CD4-positive, CD25-positive, alpha-beta regulatory T cell (primary cell): Measurements from ENCODE around the gene BMI1. TPM values are rescaled to one million over a fixed set of nuclear protein-coding genes. Genes with fewer than 3 reads are reported as not detected.

Experiments
- ATAC-seq, 2 donors: fragments of 150-1000 bp; cut with Tn5 transposase; one replicate each; pipeline ENCODE4 v1.10.0; 2021; ENCODE audit warnings: low read depth in 2 of 2, moderate number of reproducible peaks in 2 of 2, moderate library complexity in 1 of 2
- DNase-seq, 3 donors: peaks; one replicate each; pipeline versions ENCODE4 v3.0.0 to v3.0.0-alpha.2; 2012 to 2022; ENCODE audit warnings: mixed read lengths in 1 of 3
- H3K27ac ChIP-seq: one replicate; pipeline ENCODE4 v1.7.0; 2013; ENCODE audit warnings: mild to moderate bottlenecking, low read length; ENCODE audit not compliant: insufficient read depth, poor library complexity, severe bottlenecking
- H3K27me3 ChIP-seq: one replicate; pipeline ENCODE4 v1.7.0; 2013; ENCODE audit warnings: low read length; ENCODE audit not compliant: control insufficient read depth, insufficient read depth
- H3K36me3 ChIP-seq: one replicate; pipeline ENCODE4 v1.7.0; 2013; ENCODE audit warnings: mild to moderate bottlenecking, low read length, moderate library complexity; ENCODE audit not compliant: control insufficient read depth, insufficient read depth
- H3K4me1 ChIP-seq: 2 replicates; pipeline ENCODE4 v1.7.0; 2013; ENCODE audit warnings: mild to moderate bottlenecking, low read length; ENCODE audit not compliant: insufficient read depth, control insufficient read depth, poor library complexity, severe bottlenecking
- H3K4me3 ChIP-seq: one replicate; pipeline ENCODE4 v1.7.0; 2013; ENCODE audit warnings: low read depth, mild to moderate bottlenecking, low read length, moderate library complexity
- H3K9me3 ChIP-seq, 2 experiments: 1 replicate in 1 of 2; 2 replicates in 1 of 2; pipeline ENCODE4 v1.7.0; 2013; ENCODE audit warnings: low read length in 2 of 2, mild to moderate bottlenecking in 1 of 2, moderate library complexity in 1 of 2; ENCODE audit not compliant: control insufficient read depth in 2 of 2
- H3K27ac Mint-ChIP-seq, 3 donors: one replicate each; pipeline ENCODE4 v1.8.0; 2020 to 2022; ENCODE audit warnings: mild to moderate bottlenecking in 3 of 3, mixed read lengths in 3 of 3, moderate library complexity in 2 of 3
- H3K27me3 Mint-ChIP-seq: one replicate; pipeline ENCODE4 v1.8.0; 2022; ENCODE audit warnings: mild to moderate bottlenecking, mixed read lengths
- H3K36me3 Mint-ChIP-seq: one replicate; pipeline ENCODE4 v1.8.0; 2020; ENCODE audit warnings: mixed read lengths
- H3K4me1 Mint-ChIP-seq, 4 donors: one replicate each; pipeline ENCODE4 v1.8.0; 2020 to 2022; ENCODE audit warnings: mixed read lengths in 4 of 4, mild to moderate bottlenecking in 1 of 4
- H3K4me3 Mint-ChIP-seq, 4 donors: one replicate each; pipeline ENCODE4 v1.8.0; 2020 to 2022; ENCODE audit warnings: mild to moderate bottlenecking in 4 of 4, mixed read lengths in 4 of 4, moderate library complexity in 3 of 4
- H3K9me3 Mint-ChIP-seq, 7 donors: one replicate each; pipeline ENCODE4 v1.8.0; 2020 to 2022; ENCODE audit warnings: mixed read lengths in 7 of 7, mild to moderate bottlenecking in 3 of 7, moderate library complexity in 2 of 7
- polyA plus RNA-seq, 4 donors: library from polyadenylated mRNA; unstranded; fragments of 300-500 nt; fragmentation: Illumina TruSeq; gene quantifications; one replicate each; pipeline ENCODE4 v1.2.3, GENCODE V29; 2021
- total RNA-seq: library from RNA; stranded (reverse); gene quantifications from one replicate; pipeline ENCODE4 v1.2.3, GENCODE V29; 2022

The BMI1 gene
- total and polyA plus RNA-seq, 5 donors from 2014 or later = 27.0 to 35.3 (median 33.5) TPM

GRCh38 chr10:22341190-22341925 lies 20.5 kb downstream of the BMI1 start:
- Mint-ChIP-seq H3K4me3 (peak overlapping the region; percentile 73 to 92 (median 82)), H3K27me3 (peaks cover 81% of the 10 kb centered on the region), H3K9me3 (peaks cover 0 to 16% (median 3%) of the 10 kb centered on the region in 7 donors), H3K4me1 (peaks cover 11 to 43% (median 35%) of the 10 kb centered on the region in 4 donors), H3K36me3 (no peaks in the 10 kb centered on the region), H3K27ac (peak overlapping the region in 2 of 3 donors; percentile 58 to 65)
- peak overlapping the region; percentile 8 for H3K4me3 ChIP-seq
- peaks cover 76% of the 10 kb centered on the region for H3K27me3 ChIP-seq
- ATAC-seq (no peak), DNase-seq (no peak)
- peaks cover 13 to 14% of the 10 kb centered on the region in 2 experiments for H3K9me3 ChIP-seq
- no peak overlapping the region for H3K27ac ChIP-seq
- peaks cover 41% of the 10 kb centered on the region for H3K4me1 ChIP-seq
- no peaks in the 10 kb centered on the region for H3K36me3 ChIP-seq

GRCh38 chr10:22341926-22342196 lies 21.0 kb downstream of the BMI1 start:
- H3K36me3 Mint-ChIP-seq = no peaks in the 10 kb centered on the region
- H3K36me3 ChIP-seq = no peaks in the 10 kb centered on the region
- H3K9me3 ChIP-seq = peaks cover 13 to 14% of the 10 kb centered on the region in 2 experiments
- ATAC-seq (no peak), DNase-seq (no peak)
- peak overlapping the region in 1 of 3 donors; percentile 58 for H3K27ac Mint-ChIP-seq
- H3K27me3 ChIP-seq = peaks cover 78% of the 10 kb centered on the region
- H3K4me1 Mint-ChIP-seq = peaks cover 11 to 44% (median 33%) of the 10 kb centered on the region in 4 donors
- peak overlapping the region; percentile 71 to 92 (median 80) for H3K4me3 Mint-ChIP-seq
- H3K27me3 Mint-ChIP-seq = peaks cover 83% of the 10 kb centered on the region
- peaks cover 0 to 17% (median 4%) of the 10 kb centered on the region in 7 donors for H3K9me3 Mint-ChIP-seq
- no peak overlapping the region for H3K27ac ChIP-seq
- no peak overlapping the region for H3K4me3 ChIP-seq
- peaks cover 36% of the 10 kb centered on the region for H3K4me1 ChIP-seq

GRCh38 chr10:22342421-22342820 lies 21.5 kb downstream of the BMI1 start:
- H3K4me3 ChIP-seq = no peak overlapping the region
- H3K4me1 Mint-ChIP-seq = peaks cover 10 to 39% (median 28%) of the 10 kb centered on the region in 4 donors
- H3K36me3 ChIP-seq = no peaks in the 10 kb centered on the region
- ATAC-seq (no peak), DNase-seq (no peak)
- H3K4me1 ChIP-seq = peaks cover 32% of the 10 kb centered on the region
- H3K27ac ChIP-seq = no peak overlapping the region
- H3K4me3 Mint-ChIP-seq = peak overlapping the region in 3 of 4 donors; percentile 53 to 92 (median 87)
- H3K27me3 ChIP-seq = peaks cover 76% of the 10 kb centered on the region
- peaks cover 0 to 17% (median 4%) of the 10 kb centered on the region in 7 donors for H3K9me3 Mint-ChIP-seq
- H3K27me3 Mint-ChIP-seq = peaks cover 83% of the 10 kb centered on the region
- H3K36me3 Mint-ChIP-seq = no peaks in the 10 kb centered on the region
- H3K27ac Mint-ChIP-seq = no peak overlapping the region
- peaks cover 9 to 13% of the 10 kb centered on the region in 2 experiments for H3K9me3 ChIP-seq

- peaks cover 66% of the 10 kb centered on the region for H3K27me3 ChIP-seq
- Mint-ChIP-seq H3K4me3 (peak overlapping the region in 1 of 4 donors; percentile 22), H3K4me1 (peaks cover 10 to 31% (median 19%) of the 10 kb centered on the region in 4 donors), H3K36me3 (no peaks in the 10 kb centered on the region), H3K9me3 (peaks cover 0 to 14% (median 4%) of the 10 kb centered on the region in 7 donors), H3K27ac (no peak overlapping the region), H3K27me3 (peaks cover 83% of the 10 kb centered on the region)
- peaks cover 4 to 13% of the 10 kb centered on the region in 2 experiments for H3K9me3 ChIP-seq
- H3K4me1 ChIP-seq = peaks cover 28% of the 10 kb centered on the region
- no peak for ATAC-seq
- no peak overlapping the region for H3K27ac ChIP-seq
- DNase-seq = no peak
- H3K4me3 ChIP-seq = no peak overlapping the region
- H3K36me3 ChIP-seq = no peaks in the 10 kb centered on the region
These were observed 22.8 kb downstream of the BMI1 start for GRCh38 chr10:22343731-22344130.

- Histone ChIP-seq H3K4me1 (peaks cover 28% of the 10 kb centered on the region), H3K9me3 (peaks cover 4 to 13% of the 10 kb centered on the region in 2 experiments), H3K36me3 (no peaks in the 10 kb centered on the region), H3K27me3 (peaks cover 61% of the 10 kb centered on the region), H3K27ac (no peak overlapping the region), H3K4me3 (no peak overlapping the region)
- no peaks in the 10 kb centered on the region for H3K36me3 Mint-ChIP-seq
- DNase-seq (no peak), ATAC-seq (no peak)
- peak overlapping the region in 3 of 4 donors; percentile 22 to 55 (median 38) for H3K4me3 Mint-ChIP-seq
- peak overlapping the region in 2 of 3 donors; percentile 73 to 84 for H3K27ac Mint-ChIP-seq
- peaks cover 10 to 31% (median 18%) of the 10 kb centered on the region in 4 donors for H3K4me1 Mint-ChIP-seq
- H3K27me3 Mint-ChIP-seq = peaks cover 82% of the 10 kb centered on the region
- H3K9me3 Mint-ChIP-seq = peaks cover 0 to 14% (median 4%) of the 10 kb centered on the region in 7 donors
These were observed 23.4 kb downstream of the BMI1 start for GRCh38 chr10:22344249-22344648.

GRCh38 chr10:22344781-22345300 lies 23.9 kb downstream of the BMI1 start:
- H3K9me3 ChIP-seq = peaks cover 4 to 13% of the 10 kb centered on the region in 2 experiments
- H3K27ac Mint-ChIP-seq = peak overlapping the region in 2 of 3 donors; percentile 73 to 84
- H3K36me3 Mint-ChIP-seq = no peaks in the 10 kb centered on the region
- H3K27me3 Mint-ChIP-seq = peaks cover 82% of the 10 kb centered on the region
- no peak for DNase-seq
- H3K4me3 Mint-ChIP-seq = peak overlapping the region; percentile 22 to 69 (median 49)
- no peak overlapping the region for H3K4me3 ChIP-seq
- H3K27ac ChIP-seq = no peak overlapping the region
- H3K27me3 ChIP-seq = peaks cover 57% of the 10 kb centered on the region
- peaks cover 0 to 14% (median 4%) of the 10 kb centered on the region in 7 donors for H3K9me3 Mint-ChIP-seq
- no peak for ATAC-seq
- H3K4me1 ChIP-seq = peaks cover 25% of the 10 kb centered on the region
- no peaks in the 10 kb centered on the region for H3K36me3 ChIP-seq
- peaks cover 10 to 30% (median 15%) of the 10 kb centered on the region in 4 donors for H3K4me1 Mint-ChIP-seq

GRCh38 chr10:22345301-22346095 lies 24.6 kb downstream of the BMI1 start, which contains the start of gene SPAG6:
TSS of gene SPAG6 (plus strand) at chr10:22345496. CDS start at chr10:22345612, 116 bp downstream.
- H3K36me3 Mint-ChIP-seq = no peaks in the 10 kb centered on the region
- H3K4me1 Mint-ChIP-seq = peaks cover 5 to 25% (median 10%) of the 10 kb centered on the region in 4 donors
- ATAC-seq (no peak), DNase-seq (peak in 2 of 3 donors; percentile 39 to 68)
- H3K27ac Mint-ChIP-seq = peak within 1 kb of the TSS in 2 of 3 donors; percentile 73 to 84
- peaks cover 4 to 13% of the 10 kb centered on the region in 2 experiments for H3K9me3 ChIP-seq
- H3K27me3 Mint-ChIP-seq = peaks cover 78% of the 10 kb centered on the region
- H3K4me3 ChIP-seq = no peak within 1 kb of the TSS
- peaks cover 0 to 11% (median 4%) of the 10 kb centered on the region in 7 donors for H3K9me3 Mint-ChIP-seq
- peaks cover 55% of the 10 kb centered on the region for H3K27me3 ChIP-seq
- H3K27ac ChIP-seq = no peak within 1 kb of the TSS
- H3K36me3 ChIP-seq = no peaks in the 10 kb centered on the region
- peaks cover 18% of the 10 kb centered on the region for H3K4me1 ChIP-seq
- H3K4me3 Mint-ChIP-seq = peak within 1 kb of the TSS; percentile 22 to 79 (median 56)
